NCI-H774 (cell line): ENCODE measurements around the gene OR2Z1.
"Not testable (repeated sequence)": the region's sequence is repeated elsewhere in the genome, so short reads cannot be mapped to it uniquely, and the experiment has no call there.

Experiments
- DNase-seq: peaks from one replicate; lab custom pipeline; 2025; lab: John Stamatoyannopoulos, UW

The OR2Z1 gene

GRCh38 chr19:8702350-8702749 lies 19.1 kb upstream of the OR2Z1 start:
- DNase-seq, result no peak

- no peak for DNase-seq
These were observed 18.2 kb upstream of the OR2Z1 start for GRCh38 chr19:8703223-8703622.

GRCh38 chr19:8705304-8705703 lies 16.1 kb upstream of the OR2Z1 start:
- not testable (repeated sequence) for DNase-seq

GRCh38 chr19:8705742-8706141 lies 15.7 kb upstream of the OR2Z1 start:
- DNase-seq, result no peak

- not testable (repeated sequence) for DNase-seq
These were observed 11.1 kb upstream of the OR2Z1 start for GRCh38 chr19:8710337-8710736.

- no peak for DNase-seq
These were observed 598 bp downstream of the OR2Z1 start for GRCh38 chr19:8722032-8722431.

GRCh38 chr19:8724276-8724675 lies 2.8 kb downstream of the OR2Z1 start:
- DNase-seq, result no peak

- no peak for DNase-seq
These were observed 10.2 kb downstream of the OR2Z1 start for GRCh38 chr19:8731428-8732169.

- DNase-seq, result no peak
These were observed 16.9 kb downstream of the OR2Z1 start for GRCh38 chr19:8738377-8738776.

GRCh38 chr19:8739291-8740065 lies 18.0 kb downstream of the OR2Z1 start:
- not testable (repeated sequence) for DNase-seq

GRCh38 chr19:8767257-8767656 lies 45.8 kb downstream of the OR2Z1 start:
- not testable (repeated sequence) for DNase-seq

- DNase-seq, result not testable (repeated sequence)
These were observed 47.8 kb downstream of the OR2Z1 start for GRCh38 chr19:8769265-8769664.

GRCh38 chr19:8773587-8773986 lies 52.2 kb downstream of the OR2Z1 start:
- not testable (repeated sequence) for DNase-seq
